OCI-LY1 (cell line): ENCODE results near the gene SMAD7.

Experiments
- CTCF ChIP-seq: fragments of 200-600 bp; sonication (generic), shearing (Covaris generic); IDR thresholded peaks from 2 replicates; pipeline ENCODE4 v1.5.1; 2017; ENCODE audit warnings: mild to moderate bottlenecking, antibody characterized with exemption, low read length, moderate library complexity, mixed read lengths
- EZH2 ChIP-seq: fragments of 200-600 bp; sonication (generic), shearing (Covaris generic); IDR thresholded peaks from 2 replicates; pipeline ENCODE4 v1.8.0; 2017; ENCODE audit warnings: borderline replicate concordance, mixed run types, mild to moderate bottlenecking, antibody characterized with exemption, low read length, moderate library complexity, mixed read lengths

- TF ChIP-seq CTCF, result no peak
- TF ChIP-seq EZH2, result no peak
Measured at GRCh38 chr18:48959921-48960920, 9.5 kb upstream of the SMAD7 start.
